ENCODE data around the gene DHRSX.
"Not testable (repeated sequence)": the region's sequence is repeated elsewhere in the genome, so short reads cannot be mapped to it uniquely, and the experiment has no call there.

Gene DHRSX

DNA sequence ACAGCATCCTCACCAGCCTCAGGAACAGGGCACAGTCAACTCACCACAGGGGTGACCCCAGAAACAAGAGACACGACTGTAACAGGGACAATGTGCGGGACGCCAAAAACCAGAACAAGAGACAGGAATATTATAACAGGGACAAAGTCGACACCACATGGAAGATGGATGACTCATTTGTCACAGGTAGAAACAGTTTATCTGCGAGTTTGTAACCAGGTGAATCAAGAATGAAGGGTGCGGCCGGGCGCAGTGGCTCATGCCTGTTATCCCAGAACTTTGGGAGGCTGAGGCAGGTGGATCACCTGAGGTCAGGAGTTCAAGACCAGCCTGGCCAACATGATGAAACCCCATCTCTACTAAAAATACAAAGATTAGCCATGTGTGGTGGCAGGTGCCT lies 44.7 kb downstream of the DHRSX start:
- not testable (repeated sequence) for DNase-seq (ENCODE audit: low read depth in 2 of 2)

DNA sequence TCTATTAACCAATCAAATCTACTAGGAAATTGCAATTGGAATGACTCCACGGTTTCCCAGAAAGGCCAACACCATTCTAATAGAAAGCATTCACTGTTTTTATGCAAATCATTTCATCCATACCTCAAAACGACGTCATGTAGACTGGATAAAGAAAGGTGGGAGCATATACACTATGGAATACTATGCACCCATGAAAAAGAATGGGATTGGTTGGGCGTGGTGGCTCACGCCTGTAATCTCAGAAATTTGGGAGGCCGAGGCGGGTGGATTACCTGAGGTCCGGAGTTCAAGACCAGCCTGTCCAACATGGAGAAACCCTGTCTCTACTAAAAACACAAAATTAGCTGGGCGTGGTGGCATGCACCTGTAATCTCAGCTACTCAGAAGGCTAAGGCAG lies 46.2 kb downstream of the DHRSX start:
- DNase-seq (ENCODE audit: low read depth in 2 of 2), result not testable (repeated sequence)

DNA sequence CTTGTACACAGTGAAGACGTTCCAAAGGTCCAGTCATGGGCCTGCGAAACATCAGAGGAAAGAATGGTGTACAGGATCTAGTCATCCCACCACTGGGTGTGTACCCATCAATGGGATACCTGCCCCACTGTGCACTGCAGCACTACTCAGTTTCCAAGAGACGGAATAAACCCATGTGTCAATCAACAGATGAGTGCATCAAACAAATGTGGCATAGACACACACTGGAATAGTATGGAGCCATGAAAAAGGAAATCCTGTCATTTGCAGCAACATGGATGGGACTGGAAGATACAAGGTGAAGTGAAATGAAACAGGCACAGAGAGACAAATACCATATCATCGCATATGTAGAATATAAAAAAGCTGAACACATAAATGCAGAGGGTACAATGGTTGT lies 48.0 kb downstream of the DHRSX start:
- DNase-seq (ENCODE audit: low read depth in 2 of 2), result no peak

DNA sequence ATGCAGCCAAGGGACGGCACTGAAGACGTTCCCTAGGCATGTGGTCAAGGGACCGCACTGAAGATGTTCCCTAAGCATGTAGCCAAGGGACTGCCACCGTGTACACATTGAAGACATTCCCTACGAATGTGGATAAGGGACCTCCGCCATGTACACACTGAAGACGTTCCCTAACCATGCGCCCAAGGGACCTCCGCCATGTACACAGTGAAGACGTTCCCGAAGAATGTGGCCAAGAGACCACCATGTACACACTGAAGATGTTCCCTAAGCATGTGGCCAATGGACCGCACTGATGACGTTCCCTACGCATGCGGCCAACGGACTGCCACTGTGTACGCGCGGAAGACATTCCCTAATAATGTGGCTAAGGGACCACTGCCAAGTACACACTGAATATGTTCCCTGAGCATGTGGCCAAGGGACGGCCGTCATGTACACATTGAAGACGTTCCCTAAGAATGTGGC lies 48.4 kb downstream of the DHRSX start:
- DNase-seq (ENCODE audit: low read depth in 2 of 2), result no peak

DNA sequence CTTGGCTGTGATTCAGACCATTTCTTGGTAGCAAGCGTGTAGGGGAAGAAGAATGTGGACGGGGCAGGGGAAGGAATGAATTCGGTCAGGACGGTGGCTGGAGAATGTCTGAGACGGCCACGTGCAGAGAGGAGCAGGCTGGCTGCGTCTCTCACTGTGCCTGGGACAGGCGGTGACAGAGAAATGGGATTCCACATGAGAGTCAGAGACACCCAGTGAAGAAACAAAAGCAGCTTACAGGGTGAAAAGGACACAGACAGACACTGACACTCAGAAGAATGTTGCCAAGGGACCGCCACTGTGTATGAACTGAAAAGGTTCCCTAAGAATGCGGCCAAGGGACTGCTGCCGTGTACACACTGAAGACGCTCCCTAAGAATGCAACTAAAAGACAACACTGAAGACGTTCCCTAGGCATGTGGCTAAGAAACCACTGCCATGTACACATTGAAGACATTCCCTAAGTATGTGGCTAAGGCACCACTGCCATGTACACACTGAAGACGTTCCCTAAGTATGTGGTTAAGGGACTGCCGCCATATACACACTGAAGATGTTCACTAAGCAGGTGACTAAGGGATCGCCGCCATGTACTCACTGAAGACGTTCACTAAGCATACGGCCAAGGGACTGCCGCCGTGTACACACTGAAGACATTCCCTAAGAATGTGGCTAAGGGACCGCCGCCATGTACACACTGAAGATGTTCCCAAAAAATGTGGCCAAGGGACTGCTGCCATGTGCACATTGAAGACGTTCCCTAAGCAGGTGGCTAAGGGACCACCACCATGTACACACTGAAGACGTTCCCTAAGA lies 49.1 kb downstream of the DHRSX start:
- DNase-seq (ENCODE audit: low read depth in 2 of 2), result no peak

DNA sequence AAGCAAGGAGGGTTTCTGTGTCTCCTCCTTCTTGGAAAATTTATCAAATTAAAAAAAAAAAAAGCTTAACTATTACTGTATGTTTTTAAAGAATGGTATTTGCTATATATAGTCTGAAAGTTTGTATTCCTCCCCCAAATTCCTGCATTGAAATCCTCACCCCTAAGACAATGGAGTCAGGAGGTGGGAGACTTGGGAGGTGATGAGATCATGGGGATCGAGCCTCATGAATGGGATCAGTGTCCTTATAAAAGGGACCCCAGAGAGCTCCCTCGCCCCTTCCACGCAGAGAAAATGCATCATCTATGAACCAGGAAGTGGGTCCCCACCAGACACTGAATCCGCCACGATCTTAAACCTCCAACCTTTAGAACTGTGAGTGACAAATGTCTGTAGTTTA lies 50.1 kb downstream of the DHRSX start:
- no peak for DNase-seq (ENCODE audit: low read depth in 2 of 2)

DNA sequence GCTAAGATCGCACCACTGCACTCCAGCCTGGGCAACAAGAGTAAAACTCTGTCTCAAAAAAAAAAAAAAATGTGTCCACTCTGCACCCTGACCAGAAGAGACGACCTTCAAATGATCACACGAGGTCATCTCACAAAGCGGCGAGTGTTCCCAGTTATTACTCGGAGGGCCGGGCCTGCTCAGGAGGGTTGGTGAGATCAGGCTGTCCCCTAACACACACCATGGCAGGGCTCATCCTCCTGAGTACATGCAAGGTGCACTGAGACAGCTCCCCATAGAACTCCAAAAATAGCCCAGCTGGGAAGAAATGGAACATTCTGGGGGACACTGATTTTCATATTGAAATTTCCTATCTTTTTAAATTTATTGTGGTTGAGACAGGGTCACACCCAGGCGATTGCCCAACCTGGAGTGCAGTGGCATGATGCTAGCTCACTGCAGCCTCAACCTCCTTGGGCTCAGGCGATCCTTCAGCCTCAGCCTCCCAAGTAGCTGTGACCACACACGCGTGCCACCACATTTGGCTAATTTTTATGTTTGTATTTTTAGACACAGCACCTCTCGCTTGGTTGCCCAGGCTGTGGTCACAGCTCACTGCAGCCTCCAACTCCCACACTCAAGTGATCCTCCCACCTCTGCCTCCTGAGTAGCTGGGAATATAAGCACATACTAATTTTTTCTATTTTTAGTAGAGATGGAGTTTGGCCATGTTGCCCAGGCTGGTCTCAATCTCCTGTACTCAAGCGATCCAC lies 51.5 kb downstream of the DHRSX start:
- DNase-seq (ENCODE audit: low read depth in 2 of 2), result no peak

DNA sequence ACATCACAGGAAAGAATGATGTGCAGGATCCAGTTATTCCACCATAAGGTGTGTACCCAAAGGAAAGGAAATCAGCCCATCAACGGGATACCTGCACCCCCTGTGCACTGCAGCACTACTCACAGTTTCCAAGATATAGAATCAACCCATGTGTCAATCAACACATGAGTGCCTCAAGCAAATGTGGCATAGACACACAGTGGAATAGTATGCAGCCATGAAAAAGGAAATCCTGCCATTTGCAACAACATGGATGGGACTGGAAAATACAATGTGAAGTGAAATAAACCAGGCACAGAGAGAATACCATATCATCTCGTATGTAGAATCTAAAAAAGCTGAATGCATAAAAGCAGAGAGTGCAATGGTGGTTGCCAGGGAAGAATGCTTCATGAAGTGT lies 53.3 kb downstream of the DHRSX start:
- DNase-seq (ENCODE audit: low read depth in 2 of 2), result no peak

DNA sequence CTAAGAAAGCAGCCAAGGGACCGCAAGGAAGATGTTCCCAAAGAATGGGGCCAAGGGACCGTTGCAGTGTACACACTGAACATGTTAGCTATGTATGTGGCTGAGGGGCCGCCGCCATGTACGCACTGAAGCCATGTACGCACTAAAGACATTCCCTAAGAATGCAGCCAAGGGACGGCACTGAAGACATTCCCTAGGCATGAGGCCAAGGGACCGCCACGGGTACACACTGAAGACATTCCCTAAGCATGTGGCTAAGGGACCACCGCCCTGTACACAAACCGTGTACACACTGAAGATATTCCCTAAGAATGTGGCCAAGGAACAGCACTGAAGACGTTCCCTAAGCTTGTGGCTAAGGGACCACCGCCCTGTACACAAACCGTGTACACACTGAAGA lies 54.0 kb downstream of the DHRSX start:
- DNase-seq (ENCODE audit: low read depth in 2 of 2), result no peak

DNA sequence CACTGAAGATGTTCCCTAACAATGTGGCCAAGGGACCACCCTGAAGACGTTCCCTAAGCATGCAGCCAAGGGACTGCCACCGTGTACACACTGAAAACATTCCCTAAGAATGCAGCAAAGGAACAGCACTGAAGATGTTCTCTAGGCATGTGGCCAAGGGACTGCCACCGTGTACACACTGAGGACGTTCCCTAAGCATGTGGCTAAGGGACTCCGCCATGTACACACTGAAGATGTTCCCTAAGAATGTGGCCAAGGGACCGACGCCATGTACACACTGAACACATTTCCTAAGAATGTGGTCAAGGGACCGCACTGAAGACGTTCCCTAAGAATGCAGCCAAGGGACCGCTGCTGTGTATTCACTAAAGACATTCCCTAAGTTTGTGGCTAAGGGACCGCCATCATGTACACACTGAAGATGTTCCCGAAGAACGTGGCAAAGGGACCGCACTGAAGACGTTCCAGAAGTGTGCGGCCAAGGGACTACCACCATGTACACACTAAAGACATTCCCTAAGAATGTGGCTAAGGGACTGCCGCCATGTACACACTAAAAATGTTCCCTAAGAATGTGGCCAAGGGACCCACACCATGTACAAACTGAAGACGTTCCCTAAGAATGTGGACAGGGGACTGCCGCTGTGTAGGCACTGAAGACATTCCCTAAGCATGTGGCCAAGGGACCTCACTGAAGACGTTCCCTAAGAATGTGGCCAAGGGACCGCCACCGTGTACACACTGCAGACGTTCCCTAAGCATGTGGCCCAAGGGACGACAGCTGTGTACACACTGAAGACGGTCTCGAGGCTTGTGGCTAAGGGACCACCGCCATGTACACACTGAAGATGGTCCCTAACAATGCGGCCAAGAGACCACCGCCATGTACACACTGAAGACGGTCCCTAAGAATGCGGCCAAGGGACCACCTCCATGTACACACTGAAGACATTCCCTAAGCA lies 54.8 kb downstream of the DHRSX start:
- no peak for DNase-seq (ENCODE audit: low read depth in 2 of 2)

DNA sequence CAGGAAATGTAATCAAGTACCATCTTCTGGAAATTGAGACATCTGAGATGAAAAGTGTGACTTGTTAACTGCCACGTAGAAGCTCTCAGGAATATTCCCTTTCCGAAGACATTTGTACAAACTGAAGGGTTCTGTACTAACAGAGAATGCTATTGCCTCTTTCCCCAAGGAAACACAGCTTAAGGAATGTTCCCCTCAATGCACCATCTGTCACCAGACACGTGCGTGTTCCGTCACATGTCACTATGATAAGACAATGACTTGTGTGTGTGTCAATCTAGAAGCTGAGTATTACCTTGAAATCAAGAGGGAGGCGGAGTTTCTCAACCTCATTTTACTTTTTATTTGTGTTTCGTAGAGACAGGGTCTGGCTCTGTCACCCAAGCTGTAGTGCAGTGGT lies 58.1 kb downstream of the DHRSX start:
- no peak for DNase-seq (ENCODE audit: low read depth in 2 of 2)

DNA sequence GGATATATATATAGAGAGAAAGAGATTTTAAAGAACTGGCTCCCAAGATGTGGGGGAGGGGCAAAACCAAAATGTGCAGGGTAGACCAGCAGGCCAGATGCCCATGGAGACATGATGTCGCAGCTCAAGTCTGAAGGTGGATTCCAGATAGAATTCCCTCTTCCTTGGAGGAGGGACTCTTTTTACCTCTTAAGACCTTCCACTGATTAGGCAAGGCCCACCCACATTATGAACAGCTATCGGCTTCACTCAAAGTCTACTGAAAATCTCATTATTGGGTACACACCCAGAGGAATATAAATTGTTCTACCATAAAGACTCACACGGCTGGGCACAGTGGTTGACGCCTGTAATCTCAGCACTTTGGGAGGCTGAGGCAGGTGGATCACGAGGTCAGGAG lies 59.3 kb downstream of the DHRSX start:
- DNase-seq (ENCODE audit: low read depth in 2 of 2), result no peak

DNA sequence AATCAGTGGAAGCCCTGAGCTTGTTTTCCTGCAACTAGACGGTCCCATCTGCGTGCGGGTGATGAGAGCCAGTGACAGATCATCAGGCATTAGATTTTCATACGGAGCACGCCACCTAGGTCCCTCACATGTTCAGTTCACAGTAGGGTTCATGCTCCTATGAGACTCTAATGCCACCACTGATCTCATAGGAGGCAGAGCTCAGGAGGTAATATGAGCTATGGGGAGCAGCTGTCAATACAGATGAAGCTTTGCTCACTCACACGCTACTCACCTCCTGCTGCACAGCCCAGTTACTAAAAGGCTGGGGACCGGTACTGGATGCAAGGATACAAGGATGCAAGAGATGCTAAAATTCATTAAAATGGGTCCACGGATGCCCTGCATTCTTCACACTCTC lies 61.2 kb downstream of the DHRSX start:
- no peak for DNase-seq (ENCODE audit: low read depth in 2 of 2)

DNA sequence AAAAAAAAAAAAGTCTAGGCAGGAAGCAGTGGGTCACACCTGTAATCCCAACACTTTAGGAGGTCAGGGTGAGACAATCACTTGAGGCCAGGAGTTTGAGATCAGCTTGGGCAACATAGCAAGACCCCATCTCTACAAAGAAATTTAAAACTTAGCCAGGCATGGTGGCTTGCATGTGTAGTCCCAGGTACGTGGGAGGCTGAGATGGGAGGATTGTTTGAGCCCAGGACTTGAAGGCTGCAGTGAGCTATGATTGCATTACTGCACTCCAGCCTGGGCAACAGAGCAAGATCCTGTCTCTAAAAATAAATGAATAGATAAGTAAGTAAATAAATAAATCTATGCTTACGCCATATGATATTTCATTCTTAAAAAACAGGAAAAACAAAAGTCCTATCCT lies 65.3 kb downstream of the DHRSX start:
- no peak for DNase-seq (ENCODE audit: low read depth in 2 of 2)

DNA sequence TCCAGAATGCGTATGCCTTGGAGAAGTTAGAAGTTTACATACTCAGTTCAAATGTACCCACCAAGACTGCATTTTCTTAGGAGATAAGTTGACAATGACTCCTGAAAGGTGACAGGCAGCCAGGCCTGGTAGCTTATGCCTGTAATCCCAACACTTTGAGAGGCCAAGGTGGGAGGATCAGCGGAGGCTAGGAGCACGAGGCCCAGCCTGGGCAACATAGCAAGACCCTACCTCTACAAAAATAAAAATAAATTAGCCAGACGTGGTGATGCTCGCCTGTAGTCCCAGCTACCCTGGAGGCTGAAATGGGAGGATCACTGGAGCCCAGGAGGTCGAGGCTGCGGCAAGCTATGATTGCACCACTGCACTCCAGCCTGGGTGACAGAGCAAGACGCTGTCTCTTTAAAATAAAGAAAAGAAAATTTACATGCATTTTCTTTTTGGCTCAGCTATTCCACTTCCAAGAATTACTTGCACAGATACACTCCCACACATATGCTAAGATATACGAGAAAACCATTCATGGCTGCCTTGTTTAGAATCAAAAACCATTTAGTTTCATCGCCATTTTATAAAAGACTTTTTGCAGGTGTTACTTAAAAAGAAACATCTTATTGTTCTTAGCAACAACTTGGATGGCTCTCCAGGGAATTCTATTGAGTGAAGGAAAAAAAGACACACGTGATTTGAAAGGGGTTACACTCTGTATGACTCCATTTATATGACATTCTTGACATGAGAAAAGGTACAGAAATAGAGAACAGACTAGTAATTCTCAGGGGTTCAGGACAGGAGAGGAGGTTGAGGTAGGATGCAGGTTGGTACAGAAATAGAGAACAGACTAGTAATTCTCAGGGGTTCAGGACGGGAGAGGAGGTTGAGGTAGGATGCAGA lies 66.3 kb downstream of the DHRSX start:
- no peak for DNase-seq (ENCODE audit: low read depth in 2 of 2)

DNA sequence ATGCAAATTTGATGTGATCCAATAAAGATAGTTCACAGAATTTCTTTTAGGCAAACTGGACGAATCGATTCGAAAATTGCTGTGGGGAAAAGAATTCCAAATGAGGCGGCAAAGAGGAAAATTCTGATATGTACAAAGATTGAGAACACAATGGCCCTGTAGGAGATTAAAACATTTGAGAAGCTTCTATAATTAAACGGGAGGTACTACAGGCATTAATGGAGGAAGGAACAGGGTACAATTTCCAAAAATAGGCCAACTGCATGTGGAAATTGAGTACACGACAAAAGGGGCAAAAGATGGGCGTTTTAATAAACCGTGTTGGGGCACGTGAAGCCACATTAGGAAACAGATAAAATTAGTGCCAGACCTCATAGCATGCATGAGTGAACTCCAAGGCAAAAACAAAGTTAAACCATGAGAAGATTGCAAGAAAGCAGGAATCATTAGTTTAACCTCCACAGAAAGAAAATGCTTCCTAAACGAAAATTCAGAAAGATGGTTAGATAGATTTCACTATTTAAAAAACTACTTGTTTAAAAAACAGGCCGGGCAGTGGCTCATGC lies 68.4 kb downstream of the DHRSX start:
- no peak for DNase-seq (ENCODE audit: low read depth in 2 of 2)

DNA sequence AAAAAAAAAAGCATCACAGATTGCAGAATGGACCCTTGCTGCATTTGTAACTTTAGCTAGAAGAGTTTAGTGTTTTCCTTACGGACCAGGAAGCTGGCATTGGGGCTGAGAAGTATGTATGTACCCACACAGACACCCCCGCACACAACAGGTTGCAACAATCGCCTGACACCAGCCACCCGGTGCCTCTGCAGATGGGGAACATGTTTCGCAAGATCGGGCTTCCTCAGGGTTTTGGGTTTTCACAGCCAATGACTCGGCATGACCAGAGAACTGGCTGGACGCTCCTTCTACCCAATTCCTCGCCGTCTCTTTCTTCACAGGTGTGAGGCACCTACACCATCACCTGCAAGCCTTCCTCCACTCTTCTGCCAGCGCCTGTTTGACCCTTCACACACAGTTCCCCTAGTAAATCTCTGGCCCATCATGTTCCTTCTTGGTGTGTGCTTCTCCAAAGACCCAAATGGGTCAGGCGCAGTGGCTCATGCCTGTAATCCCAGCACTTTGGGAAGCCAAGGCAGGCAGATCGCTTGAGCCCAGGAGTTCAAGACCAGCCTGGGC lies 70.4 kb downstream of the DHRSX start:
- no peak for DNase-seq (ENCODE audit: low read depth in 2 of 2)

DNA sequence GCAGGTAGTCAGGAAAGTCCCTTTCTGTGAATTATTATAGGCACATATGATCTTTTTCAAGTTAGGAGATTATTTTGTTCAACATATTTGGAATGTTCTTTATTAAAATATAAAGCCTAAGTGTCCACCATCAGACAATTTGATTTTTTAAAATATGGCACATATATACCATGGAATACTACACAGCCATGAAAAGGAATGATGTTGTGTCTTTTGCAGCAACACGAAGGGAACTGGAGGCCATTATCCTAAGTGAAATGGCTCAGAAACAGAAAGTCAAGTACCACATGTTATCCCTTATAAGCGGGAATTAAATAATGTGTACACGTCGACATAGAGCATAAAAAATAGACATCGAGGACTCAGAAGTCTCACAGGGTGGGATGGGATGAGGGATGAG lies 73.0 kb downstream of the DHRSX start:
- DNase-seq (ENCODE audit: low read depth in 2 of 2), result no peak

DNA sequence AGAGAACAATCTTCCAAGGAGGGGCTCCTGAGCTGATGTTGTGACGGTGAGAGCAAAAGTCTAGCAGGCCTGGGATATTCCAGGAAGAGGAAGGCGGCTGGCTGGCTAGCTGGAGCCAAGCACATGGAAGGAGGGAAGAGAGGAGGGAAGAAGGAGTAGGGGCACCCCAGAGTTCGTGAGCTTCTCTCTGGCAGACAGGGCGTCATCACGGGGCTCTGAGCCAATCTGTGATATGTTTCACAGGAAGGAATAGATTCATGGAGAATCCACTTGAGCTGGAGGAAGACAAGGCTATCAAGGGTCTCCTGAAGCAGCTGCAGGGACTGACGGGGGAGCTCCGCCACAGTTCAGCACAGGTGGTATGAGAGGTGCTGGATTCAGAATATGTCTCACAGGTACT lies 73.6 kb downstream of the DHRSX start:
- DNase-seq (ENCODE audit: low read depth in 2 of 2), result no peak

DNA sequence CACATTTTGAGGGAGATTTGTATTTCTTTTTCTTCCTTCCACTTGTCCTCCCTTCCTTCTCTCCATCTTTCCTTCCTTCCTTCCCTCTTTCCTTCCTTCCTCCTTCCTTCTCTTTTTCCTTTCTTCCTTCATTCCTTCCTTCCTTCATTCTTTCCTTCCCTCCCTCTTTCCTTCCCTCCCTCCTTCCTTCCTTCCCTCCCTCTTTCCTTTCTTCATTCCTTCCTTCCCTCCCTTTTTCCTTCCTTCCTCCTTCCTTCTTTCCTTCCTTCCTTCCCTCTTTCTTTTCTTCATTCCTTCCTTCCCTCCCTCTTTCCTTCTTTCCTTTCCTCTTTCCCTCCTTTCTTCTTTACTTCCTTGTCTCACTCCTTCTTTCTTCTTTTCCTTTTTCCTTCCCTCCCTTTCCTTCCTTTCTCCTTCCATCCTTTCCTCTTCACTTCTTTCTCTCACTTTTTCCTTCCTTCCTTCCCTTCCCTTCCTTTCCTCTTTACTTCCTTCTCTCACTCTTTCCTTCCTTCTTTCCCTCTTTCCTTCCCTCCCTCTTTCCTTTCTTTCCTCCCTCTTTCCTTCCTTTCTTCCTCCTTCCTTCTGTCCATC lies 74.4 kb downstream of the DHRSX start:
- no peak for DNase-seq (ENCODE audit: low read depth in 2 of 2)

All from stimulated activated CD8-positive, alpha-beta memory T cell treated with anti-CD3 and anti-CD28 coated beads, Interleukin-7, amount 100 ng/mL, for 4 hours (primary cell).